Activated T-helper 2 cell treated with anti-CD3 and anti-CD28 coated beads, Interferon-gamma antibody, Interleukin-2, Interleukin-4, amounts not matched to agents 10 μg/mL and 5 μg/mL and 100 μg/mL, durations not matched to agents 14 hours and 24 hours and 36 hours (primary cell): Measurements from ENCODE around the gene CD226. TPM values are rescaled to one million over a fixed set of nuclear protein-coding genes. Genes with fewer than 3 reads are reported as not detected.
"Not testable (repeated sequence)": the region's sequence is repeated elsewhere in the genome, so short reads cannot be mapped to it uniquely, and the experiment has no call there.

Source experiments
- DNase-seq: peaks from one replicate; pipeline ENCODE4 v3.0.0; 2021; ENCODE audit warnings: low spot score
- H3K27ac Mint-ChIP-seq: one replicate; pipeline ENCODE4 v1.8.0; 2021; ENCODE audit warnings: mixed read lengths
- H3K27me3 Mint-ChIP-seq: one replicate; pipeline ENCODE4 v1.8.0; 2021; ENCODE audit warnings: low read depth, mixed read lengths
- H3K36me3 Mint-ChIP-seq: one replicate; pipeline ENCODE4 v1.8.0; 2021; ENCODE audit warnings: low read depth, mixed read lengths
- H3K4me1 Mint-ChIP-seq: one replicate; pipeline ENCODE4 v1.8.0; 2021; ENCODE audit warnings: low read depth, mixed read lengths
- H3K4me3 Mint-ChIP-seq: one replicate; pipeline ENCODE4 v1.8.0; 2021; ENCODE audit warnings: low read depth, mild to moderate bottlenecking, moderate library complexity, mixed read lengths
- H3K9me3 Mint-ChIP-seq: one replicate; pipeline ENCODE4 v1.8.0; 2021; ENCODE audit warnings: mixed read lengths
- intact Hi-C: fragments of 100-400 bp; cut with micrococcal nuclease; formaldehyde crosslinking; loops from one replicate; pipeline ENCODE4 v1.15.1; 2023
- total RNA-seq: library from RNA; stranded (reverse); gene quantifications from 2 replicates; pipeline ENCODE4 v1.2.3, GENCODE V29; 2022

Gene CD226
- total RNA-seq, 1 donor from 2014 or later: 81.5 TPM

DNA sequence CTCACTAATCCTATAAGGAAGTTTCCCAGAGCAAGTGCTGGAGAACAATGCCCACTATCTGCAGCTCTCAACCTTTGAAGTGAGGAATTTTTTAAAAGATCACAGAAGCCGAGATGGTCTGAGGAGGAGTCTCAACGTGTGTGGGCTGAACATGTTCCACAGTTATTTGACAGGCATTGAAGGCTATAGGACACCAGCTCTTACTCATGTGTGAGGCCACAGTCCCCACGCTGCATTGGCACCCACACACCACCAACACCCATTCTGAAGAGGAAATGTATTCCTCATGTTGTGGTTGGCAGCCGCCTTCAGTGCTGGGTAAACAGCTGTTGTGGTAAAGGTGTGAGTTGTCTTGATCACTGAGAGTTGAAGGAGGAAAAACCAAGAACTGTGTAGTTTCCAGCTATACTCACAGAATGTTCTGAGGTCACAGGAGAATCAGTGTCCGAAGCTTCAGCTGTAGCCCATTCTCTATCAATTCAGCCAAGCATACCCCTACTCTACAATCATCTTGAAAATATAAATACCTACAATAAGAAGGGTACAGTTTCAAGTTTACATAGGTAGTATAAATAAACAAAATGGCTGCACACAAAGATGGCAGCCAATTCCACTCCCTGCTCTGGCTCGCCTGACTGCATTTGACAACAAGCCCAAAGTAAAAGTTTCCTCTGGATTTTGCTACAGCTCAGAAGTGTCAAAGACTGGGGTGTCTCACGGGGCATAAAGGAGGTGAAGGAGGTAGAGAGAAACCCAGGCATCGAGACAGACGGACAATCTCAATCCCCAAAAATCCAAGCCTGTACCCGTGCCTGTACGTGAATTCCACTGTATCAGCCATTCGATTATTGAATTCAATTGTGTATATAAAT, 12.1 kb downstream of the CD226 start:
- Mint-ChIP-seq H3K4me1 (peaks cover 28% of the 10 kb centered on the region), H3K36me3 (peaks cover 47% of the 10 kb centered on the region), H3K27ac (no peak overlapping the region), H3K27me3 (no peaks in the 10 kb centered on the region), H3K4me3 (no peak overlapping the region), H3K9me3 (peaks cover 9% of the 10 kb centered on the region)
- peak; percentile 71 for DNase-seq
- intact Hi-C loops: loop anchor here (1.0 to 2.0 kb wide), 7 partner anchors 10 to 46 kb away; no protein-coding TSS in a partner anchor

DNA sequence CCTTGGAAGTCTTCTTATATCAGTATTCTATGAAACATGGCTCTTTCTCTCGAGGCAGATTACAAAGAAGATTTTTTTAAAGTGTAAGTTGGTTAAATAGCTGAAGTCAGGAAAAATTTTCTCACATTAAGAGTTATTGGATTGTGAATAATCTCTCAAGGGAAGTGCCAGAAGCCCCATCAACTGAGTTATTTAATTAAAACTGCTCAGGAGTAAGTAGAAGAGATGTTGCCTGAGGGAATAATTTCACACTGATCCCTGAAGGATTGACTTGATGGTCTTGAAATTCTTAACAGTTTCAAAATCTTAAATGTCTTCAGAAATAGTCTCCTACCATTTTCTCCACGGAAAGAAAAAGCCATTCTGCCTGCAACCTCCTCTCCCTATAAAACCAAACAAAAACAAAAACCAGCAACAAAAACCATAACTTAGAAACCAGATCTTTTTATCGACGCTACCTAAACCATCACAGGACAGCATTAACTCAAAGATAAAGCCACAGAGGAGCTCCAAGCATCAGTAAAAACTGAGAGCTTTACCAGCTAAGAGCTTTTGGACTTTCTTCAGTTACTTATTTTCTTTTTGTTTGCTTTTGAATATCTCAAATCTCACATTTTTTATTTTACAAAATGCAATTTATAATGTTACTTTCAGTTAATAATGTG, 12.9 kb downstream of the CD226 start:
- intact Hi-C loops: loop anchor here (1.0 to 2.0 kb wide), 7 partner anchors 11 to 45 kb away; no protein-coding TSS in a partner anchor
- H3K27ac Mint-ChIP-seq: no peak overlapping the region
- H3K4me3 Mint-ChIP-seq: no peak overlapping the region
- peaks cover 47% of the 10 kb centered on the region for H3K36me3 Mint-ChIP-seq
- no peak for DNase-seq
- H3K4me1 Mint-ChIP-seq: peaks cover 21% of the 10 kb centered on the region
- H3K9me3 Mint-ChIP-seq: peaks cover 1% of the 10 kb centered on the region
- no peaks in the 10 kb centered on the region for H3K27me3 Mint-ChIP-seq

GRCh38 chr18:69929041-69929774, 18.5 kb downstream of the CD226 start:
- peaks cover 16% of the 10 kb centered on the region for H3K4me1 Mint-ChIP-seq
- H3K27me3 Mint-ChIP-seq: no peaks in the 10 kb centered on the region

GRCh38 chr18:69916412-69916811, 31.3 kb downstream of the CD226 start:
- Mint-ChIP-seq H3K4me3 (no peak overlapping the region), H3K4me1 (peaks cover 42% of the 10 kb centered on the region), H3K36me3 (peaks cover 87% of the 10 kb centered on the region), H3K27me3 (no peaks in the 10 kb centered on the region), H3K9me3 (peaks cover 2% of the 10 kb centered on the region), H3K27ac (no peak overlapping the region)
- intact Hi-C loops: loop anchor here (2.0 kb wide), 2 partner anchors 18 kb away; no protein-coding TSS in a partner anchor
- DNase-seq: no peak

More at GRCh38 chr18:69929041-69929774, 18.5 kb downstream of the CD226 start:
- no peaks in the 10 kb centered on the region for H3K9me3 Mint-ChIP-seq
- no peak overlapping the region for H3K4me3 Mint-ChIP-seq
- intact Hi-C loops: no loop called here
- DNase-seq: no peak
- H3K36me3 Mint-ChIP-seq: peaks cover 62% of the 10 kb centered on the region
- no peak overlapping the region for H3K27ac Mint-ChIP-seq

- H3K36me3 Mint-ChIP-seq: peaks cover 83% of the 10 kb centered on the region
These were observed 38.8 kb downstream of the CD226 start for GRCh38 chr18:69908838-69909237.

DNA sequence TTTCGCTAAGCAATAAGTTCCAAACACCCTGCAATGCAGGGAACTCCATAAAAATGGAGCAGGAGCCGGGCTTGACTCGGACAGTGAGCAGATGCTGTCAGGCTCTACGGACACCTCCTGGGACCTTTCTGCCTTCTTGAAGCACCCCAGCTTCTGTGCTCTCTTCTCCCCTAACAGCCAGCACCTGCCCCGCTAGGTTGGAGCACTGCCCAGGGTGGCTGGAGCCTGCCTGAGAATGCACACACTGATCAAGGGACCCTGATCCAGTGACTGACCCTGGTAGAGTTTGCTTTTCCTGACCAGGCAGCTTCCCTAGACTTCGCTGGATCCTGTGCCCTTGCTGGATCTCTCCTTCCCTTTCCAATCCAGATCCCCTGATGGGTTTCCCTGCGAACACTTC, 40.9 kb downstream of the CD226 start:
- intact Hi-C loops: no loop called here
- Mint-ChIP-seq H3K4me3 (no peak overlapping the region), H3K27me3 (no peaks in the 10 kb centered on the region), H3K9me3 (peaks cover 12% of the 10 kb centered on the region), H3K27ac (no peak overlapping the region), H3K4me1 (peaks cover 47% of the 10 kb centered on the region), H3K36me3 (peaks cover 86% of the 10 kb centered on the region)
- DNase-seq: no peak

More at GRCh38 chr18:69908838-69909237, 38.8 kb downstream of the CD226 start:
- peaks cover 52% of the 10 kb centered on the region for H3K4me1 Mint-ChIP-seq
- DNase-seq: no peak
- no peaks in the 10 kb centered on the region for H3K27me3 Mint-ChIP-seq
- H3K27ac Mint-ChIP-seq: peak overlapping the region; percentile 70
- no peak overlapping the region for H3K4me3 Mint-ChIP-seq
- H3K9me3 Mint-ChIP-seq: peaks cover 12% of the 10 kb centered on the region
- intact Hi-C loops: loop anchor here (1.0 kb wide), 1 partner anchor 10 kb away; no protein-coding TSS in a partner anchor

- DNase-seq: no peak
These were observed 46.7 kb downstream of the CD226 start for GRCh38 chr18:69900941-69901340.

DNA sequence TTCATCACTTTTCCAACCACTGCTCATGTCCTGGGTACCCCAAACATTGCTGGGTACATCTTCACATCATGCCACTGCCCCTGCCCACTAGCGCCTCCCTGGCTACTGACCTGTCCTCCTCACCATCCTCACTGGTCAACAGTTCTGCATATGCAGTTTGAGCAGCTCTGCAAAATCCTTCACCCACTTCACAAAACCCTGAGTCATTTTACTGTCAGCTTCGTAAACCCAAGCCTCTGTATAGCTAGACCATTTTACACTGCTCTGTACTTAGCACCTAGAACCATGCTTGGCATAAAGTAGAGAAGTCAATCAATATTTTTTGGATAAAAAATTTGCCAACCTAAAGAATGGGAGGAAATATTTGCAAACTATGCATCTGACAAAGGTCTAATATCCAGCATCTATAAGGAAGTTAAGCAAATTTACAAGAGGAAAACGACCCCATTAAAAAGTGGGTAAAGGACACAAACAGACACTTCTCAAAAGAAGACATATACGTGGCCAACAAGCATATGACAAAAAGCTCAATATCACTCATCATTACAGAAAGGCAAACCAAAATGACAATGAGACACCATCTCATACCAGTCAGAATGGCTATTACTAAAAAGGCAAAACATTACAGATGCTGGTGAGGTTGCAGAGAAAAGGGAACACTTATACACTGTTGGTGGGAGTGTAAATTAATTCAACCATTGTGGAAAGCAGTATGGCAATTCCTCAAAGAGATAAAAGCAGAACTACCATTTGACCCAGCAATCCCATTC, 48.3 kb downstream of the CD226 start:
- H3K36me3 Mint-ChIP-seq: peaks cover 71% of the 10 kb centered on the region
- intact Hi-C loops: loop anchor here (1.0 to 5.0 kb wide), 4 partner anchors 9 to 308 kb away; partner anchors contain the start of gene RTTN

More at GRCh38 chr18:69900941-69901340, 46.7 kb downstream of the CD226 start:
- Mint-ChIP-seq H3K4me1 (peaks cover 55% of the 10 kb centered on the region), H3K9me3 (peaks cover 7% of the 10 kb centered on the region), H3K4me3 (no peak overlapping the region), H3K27ac (peak overlapping the region; percentile 69), H3K36me3 (peaks cover 69% of the 10 kb centered on the region), H3K27me3 (no peaks in the 10 kb centered on the region)
- intact Hi-C loops: no loop called here

DNA sequence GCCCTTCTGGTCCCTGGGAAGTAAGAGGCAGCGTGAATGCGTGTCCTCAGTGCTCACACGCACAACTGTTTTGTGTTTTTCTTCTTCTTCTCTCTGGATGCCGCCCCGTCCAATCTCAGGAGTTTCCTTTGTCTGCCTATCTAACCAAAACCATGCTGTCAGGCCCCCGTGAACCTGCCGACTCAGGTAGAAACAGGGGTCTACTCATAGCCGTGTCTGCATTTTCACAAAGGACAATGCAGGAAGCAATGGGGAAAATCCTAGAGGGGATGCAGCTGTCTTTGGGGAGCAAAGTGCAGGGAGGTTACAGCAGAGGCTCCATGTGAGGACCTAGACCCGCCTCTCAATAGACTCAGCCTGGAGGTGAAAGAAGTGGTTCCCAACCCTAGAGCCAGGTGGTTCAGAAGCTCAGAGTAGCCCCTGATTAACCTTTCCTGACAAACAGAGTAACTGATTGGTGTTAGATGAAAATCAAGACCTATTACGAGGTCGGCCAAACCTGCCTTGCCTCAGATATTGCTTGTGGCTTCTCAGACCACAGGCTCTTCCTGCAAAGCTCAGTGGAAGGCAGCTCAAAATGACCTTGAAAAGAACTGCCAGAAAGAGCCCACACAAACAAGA, 49.3 kb downstream of the CD226 start:
- Mint-ChIP-seq H3K36me3 (peaks cover 71% of the 10 kb centered on the region), H3K9me3 (peaks cover 7% of the 10 kb centered on the region), H3K27me3 (no peaks in the 10 kb centered on the region), H3K27ac (peak overlapping the region; percentile 94), H3K4me3 (peak overlapping the region; percentile 84), H3K4me1 (peaks cover 65% of the 10 kb centered on the region)
- intact Hi-C loops: loop anchor here (2.0 to 5.0 kb wide), 3 partner anchors 18 to 309 kb away; partner anchors contain the start of gene RTTN
- DNase-seq: peak; percentile 20

More for the DNA sequence above, 48.3 kb downstream of the CD226 start:
- Mint-ChIP-seq H3K4me1 (peaks cover 61% of the 10 kb centered on the region), H3K27ac (peak overlapping the region; percentile 75), H3K4me3 (peak overlapping the region; percentile 41)
- H3K27me3 Mint-ChIP-seq, H3K9me3 Mint-ChIP-seq, DNase-seq: not testable (repeated sequence)

DNA sequence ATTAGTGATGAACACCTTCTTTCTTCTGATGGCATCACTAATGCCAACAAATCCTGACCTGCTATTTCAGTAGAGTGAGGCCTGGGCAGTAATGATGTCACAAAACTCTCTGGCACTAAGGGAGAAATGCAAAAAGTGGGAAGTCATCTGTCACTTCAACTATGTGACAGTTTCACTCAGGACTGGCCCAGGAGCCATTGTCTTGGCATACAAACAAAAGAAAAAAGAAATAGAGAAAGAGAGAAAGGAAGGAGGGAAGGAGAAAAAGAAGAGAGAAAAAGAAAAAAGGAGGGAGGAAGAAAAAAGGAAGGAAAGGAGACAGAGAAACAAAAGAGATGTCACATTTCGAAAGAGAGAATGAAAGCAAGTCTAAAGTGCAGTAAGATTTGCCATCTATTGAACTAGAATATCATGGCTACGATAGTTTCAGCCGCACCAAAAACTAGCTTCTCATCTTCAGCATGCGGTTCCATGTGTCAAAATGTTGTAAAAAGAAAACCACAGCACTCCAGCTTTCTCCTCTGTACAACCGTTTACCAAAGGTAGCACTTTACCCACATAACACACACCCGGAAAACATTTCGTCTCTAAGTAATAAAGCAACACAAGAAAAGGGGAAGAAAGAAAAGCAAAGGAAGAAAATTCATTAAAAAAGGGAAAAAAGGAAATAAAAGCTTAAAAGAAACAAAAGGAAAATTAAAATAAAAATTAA, 50.1 kb downstream of the CD226 start:
- DNase-seq: peak; percentile 31

More for the DNA sequence above, 50.1 kb downstream of the CD226 start:
- Mint-ChIP-seq H3K4me3 (peak overlapping the region; percentile 84), H3K9me3 (peaks cover 7% of the 10 kb centered on the region), H3K36me3 (peaks cover 70% of the 10 kb centered on the region), H3K4me1 (peaks cover 68% of the 10 kb centered on the region), H3K27me3 (no peaks in the 10 kb centered on the region), H3K27ac (peak overlapping the region; percentile 94)
- intact Hi-C loops: loop anchor here (1.0 to 5.0 kb wide), 8 partner anchors 8 to 310 kb away; partner anchors contain the start of gene RTTN
